ENCODE measurements around the gene DTX2. TPM values are rescaled to one million over a fixed set of nuclear protein-coding genes. Genes with fewer than 3 reads are reported as not detected.
A peak's percentile ranks its signal among the peaks of the same experiment; 100 is the strongest.
"Not testable (repeated sequence)": the region's sequence is repeated elsewhere in the genome, so short reads cannot be mapped to it uniquely, and the experiment has no call there.

The DTX2 gene
- 23.3 TPM for total RNA-seq (ENCODE audit: unreplicated experiment)
- long read RNA-seq, partial matches to known transcripts, result 2 of 3 reads
- long read RNA-seq, other reads (novel, unspliced or antisense), result 1 of 3 reads

DNA sequence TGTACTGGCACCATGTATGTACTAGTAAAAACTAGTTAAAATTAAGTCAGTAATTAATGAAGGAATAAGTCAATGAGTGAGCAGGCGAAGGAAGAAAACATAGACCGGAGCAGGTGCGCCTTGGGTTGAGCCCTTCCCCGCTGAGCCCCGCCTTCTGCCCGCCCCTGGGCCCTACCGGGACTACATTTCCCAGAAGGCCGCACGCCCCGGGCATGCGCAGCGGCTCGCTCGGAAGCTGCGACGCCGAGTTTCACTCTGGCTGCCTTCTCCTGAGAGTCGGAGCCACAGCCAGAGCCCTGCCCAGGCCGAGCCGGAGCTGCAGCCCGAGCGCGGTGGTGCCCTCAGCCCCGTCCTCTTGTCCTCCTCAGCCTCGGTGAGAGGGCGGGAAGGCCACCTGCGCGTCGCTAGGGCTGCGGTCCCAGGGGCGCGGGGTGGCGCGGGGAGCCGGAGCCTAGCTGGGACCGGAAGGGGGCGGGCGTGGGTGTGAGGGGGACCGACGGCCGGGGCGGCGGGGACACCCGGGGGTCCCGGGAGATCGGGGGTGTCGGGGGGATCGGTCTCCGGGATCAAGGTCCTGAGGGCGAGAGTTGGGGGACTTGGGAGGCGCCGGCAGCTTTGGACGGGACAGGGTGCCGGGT is at the start of gene DTX2:
TSS of gene DTX2 (plus strand) at position 246 of the 638 bp plus-strand sequence. CDS start 18,801 bp downstream, outside the sequence.
- DNase-seq, result peak; percentile 54
- H3K4me3 Mint-ChIP-seq (ENCODE audit: unreplicated experiment), result not testable (repeated sequence)

GRCh38 chr7:76412249-76412648 is 49.3 kb upstream of the DTX2 start:
- Mint-ChIP-seq H3K4me3 (ENCODE audit: unreplicated experiment) (no peak overlapping the region), H3K9me3 (ENCODE audit: unreplicated experiment) (peaks cover 1% of the 10 kb centered on the region), H3K27ac (ENCODE audit: unreplicated experiment) (no peak overlapping the region), H3K4me1 (ENCODE audit: low read depth, unreplicated experiment) (peaks cover 13% of the 10 kb centered on the region), H3K36me3 (ENCODE audit: unreplicated experiment) (no peaks in the 10 kb centered on the region), H3K27me3 (ENCODE audit: unreplicated experiment) (peaks cover 4% of the 10 kb centered on the region)
- TF ChIP-seq, protein P1, sequence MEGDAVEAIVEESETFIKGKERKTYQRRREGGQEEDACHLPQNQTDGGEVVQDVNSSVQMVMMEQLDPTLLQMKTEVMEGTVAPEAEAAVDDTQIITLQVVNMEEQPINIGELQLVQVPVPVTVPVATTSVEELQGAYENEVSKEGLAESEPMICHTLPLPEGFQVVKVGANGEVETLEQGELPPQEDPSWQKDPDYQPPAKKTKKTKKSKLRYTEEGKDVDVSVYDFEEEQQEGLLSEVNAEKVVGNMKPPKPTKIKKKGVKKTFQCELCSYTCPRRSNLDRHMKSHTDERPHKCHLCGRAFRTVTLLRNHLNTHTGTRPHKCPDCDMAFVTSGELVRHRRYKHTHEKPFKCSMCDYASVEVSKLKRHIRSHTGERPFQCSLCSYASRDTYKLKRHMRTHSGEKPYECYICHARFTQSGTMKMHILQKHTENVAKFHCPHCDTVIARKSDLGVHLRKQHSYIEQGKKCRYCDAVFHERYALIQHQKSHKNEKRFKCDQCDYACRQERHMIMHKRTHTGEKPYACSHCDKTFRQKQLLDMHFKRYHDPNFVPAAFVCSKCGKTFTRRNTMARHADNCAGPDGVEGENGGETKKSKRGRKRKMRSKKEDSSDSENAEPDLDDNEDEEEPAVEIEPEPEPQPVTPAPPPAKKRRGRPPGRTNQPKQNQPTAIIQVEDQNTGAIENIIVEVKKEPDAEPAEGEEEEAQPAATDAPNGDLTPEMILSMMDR (IDR thresholded peaks at IDR 0.05; ENCODE audit: partially characterized antibody, unreplicated experiment), result no peak
- DNase-seq, result no peak

More for the DNA sequence above, at the start of gene DTX2:
- not testable (repeated sequence) for H3K27ac Mint-ChIP-seq (ENCODE audit: unreplicated experiment); H3K36me3 Mint-ChIP-seq (ENCODE audit: unreplicated experiment); H3K27me3 Mint-ChIP-seq (ENCODE audit: unreplicated experiment); H3K4me1 Mint-ChIP-seq (ENCODE audit: low read depth, unreplicated experiment); H3K9me3 Mint-ChIP-seq (ENCODE audit: unreplicated experiment)

DNA sequence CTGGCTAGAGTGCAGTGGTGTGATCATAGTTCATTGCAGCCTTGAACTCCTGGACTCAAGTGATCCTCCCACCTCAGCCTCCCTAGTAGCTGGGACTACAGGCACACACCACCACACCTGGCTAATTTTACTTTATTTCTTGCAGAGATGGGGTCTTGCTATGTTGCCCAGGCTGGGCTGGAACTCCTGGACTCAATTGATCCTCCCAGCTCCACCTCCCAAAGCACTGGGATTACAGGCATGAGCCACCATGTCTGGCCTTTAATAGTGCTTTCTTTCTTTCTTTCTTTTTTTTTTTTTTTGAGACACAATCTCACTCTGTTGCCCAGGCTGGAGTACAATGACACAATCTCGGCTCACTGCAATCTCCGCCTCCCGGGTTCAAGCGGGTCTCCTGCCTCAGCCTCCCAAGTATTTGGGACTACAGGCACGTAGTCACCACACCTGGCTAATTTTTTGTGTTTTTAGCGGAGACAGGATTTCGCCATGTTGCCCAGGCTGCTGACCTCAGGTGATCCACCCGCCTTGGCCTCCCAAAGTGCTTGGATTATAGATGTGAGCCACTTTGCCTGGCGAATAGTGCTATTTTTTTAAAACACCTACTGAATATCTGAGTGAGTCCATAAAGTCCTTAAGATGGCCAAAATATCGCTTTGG is 43.7 kb upstream of the DTX2 start:
- H3K9me3 Mint-ChIP-seq (ENCODE audit: unreplicated experiment); H3K27ac Mint-ChIP-seq (ENCODE audit: unreplicated experiment); H3K27me3 Mint-ChIP-seq (ENCODE audit: unreplicated experiment); H3K4me1 Mint-ChIP-seq (ENCODE audit: low read depth, unreplicated experiment); H3K4me3 Mint-ChIP-seq (ENCODE audit: unreplicated experiment); H3K36me3 Mint-ChIP-seq (ENCODE audit: unreplicated experiment); DNase-seq: not testable (repeated sequence)

GRCh38 chr7:76421097-76421496 is 40.4 kb upstream of the DTX2 start:
- H3K9me3 Mint-ChIP-seq (ENCODE audit: unreplicated experiment); H3K27ac Mint-ChIP-seq (ENCODE audit: unreplicated experiment); H3K27me3 Mint-ChIP-seq (ENCODE audit: unreplicated experiment); H3K36me3 Mint-ChIP-seq (ENCODE audit: unreplicated experiment); H3K4me3 Mint-ChIP-seq (ENCODE audit: unreplicated experiment); DNase-seq: not testable (repeated sequence)
- peaks cover 12% of the 10 kb centered on the region for H3K4me1 Mint-ChIP-seq (ENCODE audit: low read depth, unreplicated experiment)

DNA sequence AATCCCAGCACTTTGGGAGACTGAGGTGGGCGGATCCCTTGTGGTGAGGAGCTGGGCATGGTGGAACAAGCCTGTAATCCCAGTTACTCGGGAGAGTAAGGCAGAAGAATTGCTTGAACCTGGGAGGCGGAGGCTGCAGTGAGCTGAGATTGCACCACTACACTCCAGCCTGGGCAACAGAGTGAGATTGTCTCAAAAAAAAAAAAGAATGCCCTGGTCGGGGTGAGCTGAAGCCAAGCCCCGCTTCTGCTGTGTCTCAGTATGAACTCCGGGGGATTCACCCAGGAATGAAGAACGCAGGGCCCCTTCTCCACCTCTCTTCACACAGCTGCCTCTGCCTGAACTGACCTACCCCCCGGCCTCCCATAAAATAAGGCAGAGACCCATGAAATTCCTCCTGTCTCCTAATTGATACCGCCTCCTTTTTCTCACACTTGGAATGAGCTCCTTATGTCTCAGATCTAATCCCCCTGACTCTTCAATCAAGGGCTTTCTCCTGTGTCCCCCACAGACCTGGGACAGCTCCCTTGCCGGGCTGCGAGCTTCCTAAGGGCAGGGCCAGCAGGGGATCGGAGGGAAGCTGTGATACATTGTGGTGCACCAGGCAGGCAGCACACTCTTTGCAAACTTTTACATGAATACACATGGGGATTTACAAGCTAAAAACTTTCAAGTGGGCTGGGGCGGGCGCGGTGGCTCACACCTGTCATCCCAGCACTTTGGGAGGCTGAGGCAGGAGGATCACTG is 37.7 kb upstream of the DTX2 start:
- Mint-ChIP-seq H3K4me1 (ENCODE audit: low read depth, unreplicated experiment) (peaks cover 12% of the 10 kb centered on the region), H3K27me3 (ENCODE audit: unreplicated experiment) (peaks cover 4% of the 10 kb centered on the region), H3K36me3 (ENCODE audit: unreplicated experiment) (no peaks in the 10 kb centered on the region), H3K27ac (ENCODE audit: unreplicated experiment) (peak overlapping the region; percentile 28), H3K9me3 (ENCODE audit: unreplicated experiment) (peaks cover 9% of the 10 kb centered on the region), H3K4me3 (ENCODE audit: unreplicated experiment) (no peak overlapping the region)
- TF ChIP-seq, protein P1 (IDR thresholded peaks at IDR 0.05; ENCODE audit: partially characterized antibody, unreplicated experiment), result no peak
- no peak for DNase-seq

GRCh38 chr7:76424413-76425111 is 36.9 kb upstream of the DTX2 start, which contains the start of gene ZP3:
Gene ZP3, plus strand, starts transcription at chr7:76424950. Its CDS starts 15 bp downstream, at chr7:76424965.
- H3K27me3 Mint-ChIP-seq (ENCODE audit: unreplicated experiment), result no peaks in the 10 kb centered on the region
- H3K36me3 Mint-ChIP-seq (ENCODE audit: unreplicated experiment), result no peaks in the 10 kb centered on the region
- DNase-seq, result peak; percentile 33
- H3K4me1 Mint-ChIP-seq (ENCODE audit: low read depth, unreplicated experiment), result peaks cover 8% of the 10 kb centered on the region
- H3K27ac Mint-ChIP-seq (ENCODE audit: unreplicated experiment), result peak within 1 kb of the TSS; percentile 28
- peak within 1 kb of the TSS; percentile 20 for H3K4me3 Mint-ChIP-seq (ENCODE audit: unreplicated experiment)
- peaks cover 5% of the 10 kb centered on the region for H3K9me3 Mint-ChIP-seq (ENCODE audit: unreplicated experiment)
- TF ChIP-seq, protein P1 (IDR thresholded peaks at IDR 0.05; ENCODE audit: partially characterized antibody, unreplicated experiment), result no peak
